Measurements from ENCODE around the gene THOC6.

DNA sequence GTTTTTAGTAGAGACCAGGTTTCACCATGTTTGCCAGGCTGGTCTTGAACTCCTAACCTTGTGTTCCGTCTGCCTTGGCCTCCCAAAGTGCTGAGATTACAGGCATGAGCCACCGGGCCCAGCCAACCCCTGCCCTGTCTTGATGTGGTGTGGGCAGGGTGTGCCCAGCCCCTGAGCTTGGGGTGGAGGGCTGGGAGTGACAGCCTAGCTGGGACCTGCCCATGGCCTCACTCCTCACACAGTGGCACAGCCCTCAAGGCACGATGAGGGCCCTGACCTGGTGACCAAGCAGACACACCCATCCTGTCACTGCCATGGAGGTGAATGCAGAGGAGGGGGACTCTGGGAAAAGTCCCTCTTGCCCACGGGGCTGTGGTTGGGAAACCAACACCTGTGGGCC lies 44.7 kb downstream of the THOC6 start:
- TF ChIP-seq EZH2 (IDR thresholded peaks at IDR 0.05; ENCODE audit: borderline replicate concordance) = no peak
- TF ChIP-seq CTCF (IDR thresholded peaks at IDR 0.05; ENCODE audit: poor library complexity) = no peak
- no peak for TF ChIP-seq EZH2phosphoT487 (IDR thresholded peaks at IDR 0.05; ENCODE audit: low read depth, severe bottlenecking, unreplicated experiment)

Measured in hepatocyte (in vitro differentiated cells).